HG03175 (cell line): ENCODE measurements around the gene NRSN2.
"Not testable (repeated sequence)": the region's sequence is repeated elsewhere in the genome, so short reads cannot be mapped to it uniquely, and the experiment has no call there.

Source experiments
- ATAC-seq: cut with Tn5 transposase; IDR thresholded peaks from one replicate; pipeline ENCODE4 v1.9.1; 2021; ENCODE audit warnings: mild to moderate bottlenecking, moderate library complexity; ENCODE audit not compliant: unreplicated experiment

NRSN2 gene

GRCh38 chr20:393296-393695, 46.4 kb downstream of the NRSN2 start:
- not testable (repeated sequence) for ATAC-seq

DNA sequence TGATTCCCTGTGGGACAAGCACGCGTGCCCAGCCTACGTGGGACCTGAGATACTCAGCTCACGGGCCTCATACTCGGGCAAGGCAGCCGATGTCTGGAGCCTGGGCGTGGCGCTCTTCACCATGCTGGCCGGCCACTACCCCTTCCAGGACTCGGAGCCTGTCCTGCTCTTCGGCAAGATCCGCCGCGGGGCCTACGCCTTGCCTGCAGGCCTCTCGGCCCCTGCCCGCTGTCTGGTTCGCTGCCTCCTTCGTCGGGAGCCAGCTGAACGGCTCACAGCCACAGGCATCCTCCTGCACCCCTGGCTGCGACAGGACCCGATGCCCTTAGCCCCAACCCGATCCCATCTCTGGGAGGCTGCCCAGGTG, 49.3 kb downstream of the NRSN2 start:
- no peak for ATAC-seq

GRCh38 chr20:396619-397431, 49.9 kb downstream of the NRSN2 start:
- ATAC-seq = no peak

DNA sequence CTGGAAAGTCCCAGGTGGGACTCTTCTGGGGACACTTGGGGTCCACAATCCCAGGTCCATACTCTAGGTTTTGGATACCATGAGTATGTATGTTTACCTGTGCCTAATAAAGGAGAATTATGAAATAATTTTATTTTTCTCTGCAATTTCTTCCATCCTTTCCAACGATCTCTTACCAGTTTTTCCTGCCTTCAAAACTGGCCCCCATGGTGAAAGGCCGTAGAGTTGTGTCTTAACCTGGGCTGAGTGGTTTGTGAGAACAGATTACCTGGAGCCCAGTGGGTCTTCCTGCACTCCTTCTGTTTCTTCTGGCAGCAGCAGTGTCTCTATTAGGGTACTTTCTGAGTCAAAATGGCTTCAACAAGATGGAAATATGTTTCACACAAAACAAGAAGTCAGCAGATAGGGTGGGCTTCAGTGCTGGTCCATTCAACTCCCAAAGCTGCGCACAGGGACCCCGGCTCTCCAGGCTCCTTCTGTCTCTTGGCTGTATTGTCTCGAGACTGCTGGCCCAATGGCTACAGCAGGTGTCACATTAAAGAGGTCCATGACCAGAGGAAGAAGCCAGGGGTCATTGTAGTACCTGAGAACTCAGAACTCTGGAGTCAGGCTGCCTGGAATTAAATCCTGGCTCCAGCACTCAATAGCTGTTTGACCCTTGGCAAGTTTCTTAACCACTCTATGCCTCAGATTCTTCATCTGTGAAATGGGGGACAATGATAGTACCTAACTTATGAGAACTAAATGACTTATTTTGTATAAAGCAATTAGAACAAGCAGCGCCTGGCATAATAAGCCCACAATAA, 50.7 kb downstream of the NRSN2 start:
- no peak for ATAC-seq

- ATAC-seq = no peak
Measured at GRCh38 chr20:399182-399707, 52.3 kb downstream of the NRSN2 start.

DNA sequence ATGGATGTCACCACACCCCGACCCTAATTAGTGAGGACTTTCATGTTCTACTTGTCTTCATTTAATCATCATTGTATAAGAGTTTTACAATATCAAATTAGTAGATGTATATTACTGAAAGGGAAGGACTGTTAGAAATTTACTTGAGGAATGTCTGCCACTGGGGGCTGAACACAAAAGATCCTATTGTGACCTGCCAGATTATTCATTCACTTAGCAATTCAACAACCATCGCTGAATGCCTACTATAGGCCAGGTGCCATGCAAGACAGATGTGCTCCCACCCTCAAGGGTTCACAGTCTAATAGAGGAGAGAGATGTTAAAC, 53.2 kb downstream of the NRSN2 start:
- ATAC-seq = no peak

DNA sequence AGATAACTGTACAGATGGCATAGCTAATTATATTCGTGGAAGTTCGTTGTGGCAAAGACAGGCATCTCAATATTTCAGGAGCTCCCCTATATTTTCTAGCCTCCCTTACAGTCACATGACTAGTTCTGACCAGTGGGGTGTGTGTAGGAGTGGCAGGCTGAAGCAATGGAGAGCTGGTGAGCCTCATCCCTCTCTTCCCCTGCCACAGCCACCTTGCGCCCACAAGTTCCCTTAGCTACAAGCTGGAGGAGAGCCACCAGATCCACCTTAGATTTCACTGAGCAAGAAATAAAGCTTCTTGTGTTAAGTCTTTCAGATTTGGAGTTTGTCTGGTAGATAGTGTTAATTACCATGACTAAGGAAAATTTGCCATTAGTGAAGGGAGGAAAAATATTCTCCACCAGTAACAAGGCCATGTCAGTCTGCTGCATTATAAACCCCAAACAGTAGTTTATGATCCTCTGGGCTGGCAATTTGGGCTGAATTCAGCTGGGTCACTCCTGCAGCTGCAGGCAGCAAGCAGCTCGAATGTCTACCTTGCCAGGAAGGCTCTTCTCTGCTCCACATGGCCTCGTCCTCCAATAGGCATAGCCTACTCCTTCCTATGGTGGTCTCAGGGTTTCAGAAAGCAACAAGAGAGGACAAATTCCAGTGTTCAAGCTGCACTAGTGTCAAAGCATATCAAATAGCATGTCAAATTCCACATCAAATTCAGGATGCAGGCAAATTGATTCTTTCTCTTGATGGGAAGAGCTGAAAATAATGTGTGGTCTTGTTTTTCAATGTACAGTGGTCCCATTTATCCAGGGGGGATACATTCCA, 53.8 kb downstream of the NRSN2 start:
- ATAC-seq = no peak

DNA sequence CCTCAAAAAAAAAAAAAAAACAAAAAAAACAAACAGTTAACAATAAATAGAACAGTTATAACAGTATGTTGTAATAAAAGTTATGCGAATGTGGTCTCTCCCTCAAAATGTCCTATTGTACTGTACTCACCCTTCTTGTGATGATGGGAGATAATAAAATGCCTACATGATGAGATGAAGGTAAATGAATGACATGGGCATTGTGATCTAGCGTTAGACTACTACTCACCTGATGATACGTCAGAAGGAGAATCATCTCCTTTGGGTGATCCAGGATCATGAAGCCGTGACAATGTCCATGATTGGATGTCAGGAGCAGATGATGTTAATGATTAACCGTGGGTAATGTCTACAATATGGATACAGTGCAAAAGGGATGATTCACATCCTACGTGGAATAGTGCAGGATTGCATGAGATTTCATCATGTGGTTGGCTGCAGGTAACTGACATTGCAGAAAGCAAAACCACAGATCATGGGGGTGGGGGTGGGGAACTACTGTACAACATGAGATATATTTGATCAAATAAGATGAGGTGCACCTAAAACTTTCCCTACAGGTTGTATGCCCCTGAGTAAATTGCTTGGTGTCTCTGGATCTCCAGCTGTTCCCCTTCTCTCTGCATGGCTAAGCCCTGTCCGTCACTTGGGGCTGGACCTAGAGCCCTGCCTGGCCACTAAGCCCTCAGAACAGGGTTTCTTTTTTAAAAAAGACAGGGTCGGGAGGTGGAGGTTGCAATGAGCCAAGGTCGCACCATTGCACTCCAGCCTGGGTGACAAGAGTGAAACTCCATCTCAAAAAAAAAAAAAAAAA, 55.0 kb downstream of the NRSN2 start:
- no peak for ATAC-seq

DNA sequence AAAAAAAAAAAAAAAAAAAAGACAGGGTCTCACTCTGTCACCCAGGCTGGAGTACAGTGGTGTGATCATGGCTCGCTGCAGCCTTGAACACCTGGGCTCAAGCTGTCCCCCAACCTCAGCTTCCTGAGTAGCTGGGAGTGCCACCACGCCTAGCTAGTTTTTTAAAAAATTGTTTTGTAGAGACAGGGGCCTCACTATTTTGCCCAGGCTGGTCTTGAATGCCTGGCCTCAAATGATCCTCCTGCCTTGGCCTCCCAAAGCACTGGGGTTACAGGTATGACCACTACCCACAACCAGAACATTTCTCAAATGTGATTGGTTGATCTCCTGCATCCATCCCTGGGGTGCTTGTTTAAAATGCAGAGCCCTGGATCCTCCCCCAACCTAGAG, 55.6 kb downstream of the NRSN2 start:
- ATAC-seq = no peak

DNA sequence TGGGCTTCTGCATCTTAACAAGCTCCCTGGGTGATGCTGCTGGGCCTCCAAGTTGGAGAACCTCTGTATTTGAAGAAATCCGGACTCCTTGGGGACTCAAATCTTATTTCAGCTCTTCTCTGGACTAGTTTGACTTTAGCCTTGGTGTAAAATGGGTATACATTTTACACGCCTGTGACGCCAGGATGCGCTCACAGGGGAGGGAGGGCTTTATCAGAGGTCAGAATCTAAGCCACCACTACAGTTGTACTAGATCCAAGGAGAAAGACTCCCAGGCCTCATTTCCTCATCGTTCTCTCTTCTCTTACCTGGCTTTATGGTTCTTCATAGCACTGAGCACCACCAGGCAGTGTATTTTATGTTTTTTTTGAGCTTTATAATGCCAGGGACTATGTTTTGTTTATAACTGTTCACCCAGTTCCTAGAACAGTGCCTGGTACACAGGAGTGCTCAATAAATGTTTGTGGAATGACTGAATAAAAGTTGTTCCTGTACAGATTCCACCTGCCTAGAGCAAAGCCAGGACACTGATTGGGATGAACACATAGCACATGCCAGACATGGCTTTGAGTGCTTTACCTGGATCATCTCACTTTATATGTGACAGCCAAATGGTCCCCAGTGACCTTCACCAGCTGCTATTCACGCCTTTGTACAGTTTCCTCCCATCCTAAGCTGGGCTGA, 56.1 kb downstream of the NRSN2 start:
- no peak for ATAC-seq

DNA sequence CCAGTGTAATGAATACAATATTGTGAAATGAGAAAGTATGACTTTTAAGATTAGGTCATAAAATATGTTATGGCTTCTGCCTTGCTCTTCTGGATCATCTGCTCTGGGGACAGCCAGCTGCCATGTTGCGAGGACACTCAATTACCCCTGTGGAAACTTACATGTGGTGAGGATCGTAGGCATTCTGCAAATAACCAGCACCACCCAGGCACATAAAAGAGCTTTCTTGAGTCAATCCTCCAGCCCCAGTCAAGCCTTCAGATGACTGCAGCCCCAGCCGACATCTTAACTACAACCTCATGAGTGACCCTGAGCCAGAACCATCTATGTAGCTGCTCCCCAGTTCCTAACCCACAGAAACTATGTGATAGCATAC, 56.7 kb downstream of the NRSN2 start:
- ATAC-seq = no peak

- ATAC-seq = no peak
Measured at GRCh38 chr20:404088-404487, 57.2 kb downstream of the NRSN2 start.
